B cell (primary cell): Measurements from ENCODE around the gene ERMARD. TPM values are rescaled to one million over a fixed set of nuclear protein-coding genes. Genes with fewer than 3 reads are reported as not detected.

Experiments used
- ATAC-seq: fragments of 200-7000 bp; cut with Tn5 transposase; one replicate; pipeline ENCODE4 v1.10.0; 2021; ENCODE audit warnings: low read depth, mild to moderate bottlenecking, moderate number of reproducible peaks, moderate library complexity
- CTCF ChIA-PET: fragments of 350-600 bp; sonication (Branson Sonifier 250); formaldehyde crosslinking; loops from one replicate; lab custom pipeline; 2021; ENCODE audit warnings: antibody characterized with exemption, inconsistent platforms; lab: Charles Lee
- POLR2A ChIA-PET: fragments of 350-600 bp; sonication (Branson Sonifier 250); formaldehyde crosslinking; loops from one replicate; lab custom pipeline; 2021; ENCODE audit warnings: antibody characterized with exemption; lab: Charles Lee
- DNase-seq: peaks from one replicate; pipeline ENCODE4 v3.0.0; 2013
- H2AFZ ChIP-seq: 2 replicates; pipeline ENCODE4 v1.6.1; 2012; ENCODE audit warnings: mild to moderate bottlenecking, low read depth, low read length; ENCODE audit not compliant: insufficient read depth, poor library complexity, severe bottlenecking
- H3K27ac ChIP-seq, 2 donors: 1 replicate in 1 of 2; 2 replicates in 1 of 2; pipeline ENCODE4 v1.5.1; 2012 to 2013; ENCODE audit warnings: low read length in 2 of 2, mild to moderate bottlenecking in 2 of 2, moderate library complexity in 1 of 2
- H3K27me3 ChIP-seq, 4 experiments: fragments of 200-600 bp in 1 of 4; sonication (generic) in 1 of 4; replicated peaks in 1 of 4; 1 replicate in 2 of 4; 2 replicates in 2 of 4; pipeline versions ENCODE4 v1.6.1 to v1.7.0; 2013 to 2016; ENCODE audit warnings: low read length in 3 of 4, mild to moderate bottlenecking in 2 of 4, mixed read lengths in 1 of 4, moderate library complexity in 1 of 4; ENCODE audit not compliant: insufficient read depth in 4 of 4, control insufficient read depth in 3 of 4; ENCODE audit errors: control extremely low read depth in 1 of 4
- H3K36me3 ChIP-seq, 2 experiments: replicated peaks in 1 of 2; 1 replicate in 1 of 2; 2 replicates in 1 of 2; pipeline versions ENCODE4 v1.6.1 to v1.7.1; 2013; ENCODE audit warnings: low read length in 1 of 2; ENCODE audit not compliant: insufficient read depth in 2 of 2, control insufficient read depth in 1 of 2; ENCODE audit errors: control extremely low read depth in 1 of 2, extremely low read depth in 1 of 2
- H3K4me1 ChIP-seq, 2 donors: fragments of 200-600 bp in 1 of 2; sonication (generic) in 1 of 2; 1 replicate in 1 of 2; 2 replicates in 1 of 2; pipeline versions ENCODE4 v1.5.1 to v1.6.1; 2013 to 2017; ENCODE audit warnings: low read length in 2 of 2; ENCODE audit not compliant: control insufficient read depth in 2 of 2, insufficient read depth in 2 of 2
- H3K4me2 ChIP-seq: replicated peaks from 2 replicates; pipeline ENCODE3; 2012; ENCODE audit warnings: mild to moderate bottlenecking, low read depth, low read length; ENCODE audit not compliant: poor library complexity, severe bottlenecking
- H3K4me3 ChIP-seq, 5 experiments: fragments of 200-600 bp in 1 of 5; sonication (generic) in 1 of 5; 1 replicate in 3 of 5; 2 replicates in 2 of 5; pipeline versions ENCODE4 v1.5.1 to v1.7.0; 2011 to 2016; ENCODE audit warnings: low read length in 4 of 5, mild to moderate bottlenecking in 4 of 5, low read depth in 2 of 5, control low read depth in 1 of 5, moderate library complexity in 1 of 5; ENCODE audit not compliant: insufficient read depth in 1 of 5; ENCODE audit errors: control extremely low read depth in 1 of 5, extremely low read depth in 1 of 5
- H3K79me2 ChIP-seq: fragments of 200-600 bp; sonication (generic); one replicate; pipeline ENCODE4 v1.6.0; 2016; ENCODE audit warnings: low read length; ENCODE audit not compliant: control insufficient read depth, insufficient read depth
- H3K9ac ChIP-seq: fragments of 200-600 bp; sonication (generic); 2 replicates; pipeline ENCODE4 v1.6.1; 2017; ENCODE audit warnings: mild to moderate bottlenecking, low read length, moderate library complexity
- H3K9me3 ChIP-seq, 3 donors: one replicate each; pipeline versions ENCODE4 v1.6.1 to v1.7.1; 2013; ENCODE audit warnings: low read length in 2 of 3; ENCODE audit not compliant: control insufficient read depth in 2 of 3, insufficient read depth in 1 of 3; ENCODE audit errors: control extremely low read depth in 1 of 3
- H4K20me1 ChIP-seq: 2 replicates; pipeline ENCODE4 v1.6.0; 2012; ENCODE audit warnings: mild to moderate bottlenecking, low read length; ENCODE audit not compliant: insufficient read depth, control insufficient read depth, poor library complexity, severe bottlenecking
- H3K27ac Mint-ChIP-seq: one replicate; pipeline ENCODE4 v1.8.0; 2021; ENCODE audit warnings: mixed read lengths
- H3K27me3 Mint-ChIP-seq: one replicate; pipeline ENCODE4 v1.8.0; 2021; ENCODE audit warnings: mixed read lengths
- H3K4me1 Mint-ChIP-seq: one replicate; pipeline ENCODE4 v1.8.0; 2021; ENCODE audit warnings: mixed read lengths
- H3K4me3 Mint-ChIP-seq: one replicate; pipeline ENCODE4 v1.8.0; 2021; ENCODE audit warnings: mixed read lengths
- H3K9me3 Mint-ChIP-seq: one replicate; pipeline ENCODE4 v1.8.0; 2022; ENCODE audit warnings: mixed read lengths; ENCODE audit not compliant: insufficient read depth
- CTCF ChIP-seq: fragments of 200-600 bp; IDR thresholded peaks from one replicate; pipeline ENCODE4 v1.8.0; 2022; ENCODE audit warnings: antibody characterized with exemption, mild to moderate bottlenecking
- EZH2 ChIP-seq: IDR thresholded peaks from 2 replicates; pipeline ENCODE4 v1.6.1; 2012; ENCODE audit warnings: borderline replicate concordance, low read depth, mild to moderate bottlenecking, moderate library complexity, low read length; ENCODE audit not compliant: insufficient read depth, poor library complexity, severe bottlenecking
- WGBS: methylation state at CpG from one replicate; pipeline ENCODE4 v1.1.5; 2013; ENCODE audit warnings: missing lambda C conversion rate; ENCODE audit not compliant: insufficient coverage; 5-methylcytosine and 5-hydroxymethylcytosine counted together
- intact Hi-C: fragments of 100-400 bp; cut with micrococcal nuclease; formaldehyde crosslinking; loops from one replicate; pipeline ENCODE4 v1.10.0; 2022
- polyA plus RNA-seq: library from polyadenylated mRNA; depleted of rRNA; stranded (reverse); fragments of >200 nt; gene quantifications from 2 replicates; pipeline ENCODE4 v1.2.3, GENCODE V29; 2012
- total RNA-seq, 2 donors: library from RNA; stranded (reverse); fragments of 120-200 nt in 1 of 2; gene quantifications; 1 replicate in 1 of 2; 2 replicates in 1 of 2; pipeline versions ENCODE4 v1.2.3 to v1.2.4, GENCODE V29; 2013 to 2022

The ERMARD gene
- total and polyA plus RNA-seq, 2 donors (not counting 1 experiment from before 2014, with no cell fraction given) = 42.8 to 65.1 TPM

DNA sequence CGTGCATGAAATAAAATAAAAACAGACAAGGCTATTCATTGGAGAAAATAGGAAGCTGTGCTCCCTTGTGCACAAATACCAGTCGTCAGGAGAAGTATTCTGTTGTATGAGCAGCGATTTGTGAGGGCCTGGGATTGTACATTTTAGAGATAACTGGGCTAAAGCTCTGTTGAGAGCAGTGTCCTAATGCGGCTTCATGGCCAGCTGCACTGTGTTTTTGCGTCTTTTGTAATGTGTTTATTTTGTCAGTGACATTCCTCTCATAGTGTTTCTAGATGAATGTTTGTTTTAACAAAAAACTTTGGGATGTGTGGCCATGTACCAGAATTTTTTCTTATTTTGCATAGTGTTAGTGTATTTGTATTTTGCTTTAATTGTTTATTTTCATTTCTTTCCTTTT, 14.8 kb downstream of the ERMARD start:
- Histone ChIP-seq H3K4me1 (no peaks in the 10 kb centered on the region), H3K79me2 (no peaks in the 10 kb centered on the region), H4K20me1 (no peaks in the 10 kb centered on the region), H2AFZ (no peak overlapping the region), H3K27ac (no peak overlapping the region), H3K9ac (no peak overlapping the region), H3K4me2 (no peak overlapping the region), H3K4me3 (no peak overlapping the region), H3K27me3 (no peaks in the 10 kb centered on the region), H3K36me3 (peaks cover 5 to 67% of the 10 kb centered on the region in 2 experiments), H3K9me3 (no peaks in the 10 kb centered on the region)
- H3K9me3 Mint-ChIP-seq = no peaks in the 10 kb centered on the region
- 100% methylated on average over 3 of the region's 5 CpGs for WGBS
- H3K27ac Mint-ChIP-seq = no peak overlapping the region
- intact Hi-C loops = no loop called here
- TF ChIP-seq EZH2 = no peak
- TF ChIP-seq CTCF = no peak
- no peaks in the 10 kb centered on the region for H3K27me3 Mint-ChIP-seq
- ChIA-PET POLR2A (no interaction called here), CTCF (no interaction called here)
- H3K4me1 Mint-ChIP-seq = no peaks in the 10 kb centered on the region
- no peak for ATAC-seq
- DNase-seq = no peak
- no peak overlapping the region for H3K4me3 Mint-ChIP-seq

DNA sequence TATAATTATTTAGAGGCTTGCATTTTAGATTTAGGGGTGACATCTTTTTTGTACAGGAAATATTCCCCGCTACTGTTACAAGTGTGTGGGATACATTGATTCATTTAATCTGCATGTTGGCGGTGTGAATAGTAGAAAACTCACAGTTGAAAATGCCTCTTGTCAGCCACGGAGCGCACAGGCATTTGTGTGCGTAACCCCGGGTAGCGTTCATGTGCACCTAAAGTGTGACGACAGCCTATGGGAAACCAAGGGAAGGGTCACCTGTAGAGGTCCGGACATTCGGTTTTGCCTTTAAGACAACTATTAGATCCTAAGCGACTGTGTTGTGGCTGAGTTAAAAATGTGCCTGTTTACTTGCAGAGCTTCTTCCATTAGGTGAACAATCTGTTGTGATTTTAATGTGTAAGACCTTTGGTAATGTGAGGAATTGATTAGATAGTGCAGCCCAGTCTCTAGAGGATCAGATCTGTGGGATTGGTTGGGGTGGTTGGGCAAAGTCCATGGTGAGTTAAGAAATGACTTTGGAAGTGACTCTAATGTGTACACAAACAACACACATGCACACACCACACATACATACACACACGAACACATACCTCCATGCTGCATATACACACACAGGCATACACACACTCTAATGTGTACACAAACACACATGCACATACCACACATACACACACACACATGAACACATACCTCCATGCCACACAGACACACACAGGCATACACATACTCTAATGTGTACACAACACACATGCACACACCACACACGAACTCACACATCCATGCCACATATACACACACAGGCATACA, 15.7 kb downstream of the ERMARD start:
- intact Hi-C loops = no loop called here

More for the DNA sequence above, 15.7 kb downstream of the ERMARD start:
- no peak for DNase-seq
- Histone ChIP-seq H3K9ac (no peak overlapping the region), H3K27ac (no peak overlapping the region), H3K4me2 (no peak overlapping the region), H4K20me1 (no peaks in the 10 kb centered on the region), H3K4me1 (no peaks in the 10 kb centered on the region), H3K9me3 (no peaks in the 10 kb centered on the region), H3K27me3 (no peaks in the 10 kb centered on the region), H3K36me3 (peaks cover 8 to 68% of the 10 kb centered on the region in 2 experiments), H2AFZ (no peak overlapping the region), H3K79me2 (no peaks in the 10 kb centered on the region), H3K4me3 (no peak overlapping the region)
- Mint-ChIP-seq H3K9me3 (no peaks in the 10 kb centered on the region), H3K4me1 (no peaks in the 10 kb centered on the region), H3K4me3 (no peak overlapping the region), H3K27ac (no peak overlapping the region), H3K27me3 (no peaks in the 10 kb centered on the region)
- CTCF ChIA-PET = no interaction called here
- POLR2A ChIA-PET = no interaction called here
- TF ChIP-seq CTCF (no peak), EZH2 (no peak)
- no peak for ATAC-seq
- WGBS = 97% methylated on average over 13 of the region's 13 CpGs
